ENCODE measurements around the gene VPS35L.

Gene VPS35L

GRCh38 chr16:19555938-19556771, 652 bp downstream of the VPS35L start:
- peak overlapping the region; percentile 96 for H3K4me3 ChIP-seq (ENCODE audit: low read length)
- TF ChIP-seq, protein P1, sequence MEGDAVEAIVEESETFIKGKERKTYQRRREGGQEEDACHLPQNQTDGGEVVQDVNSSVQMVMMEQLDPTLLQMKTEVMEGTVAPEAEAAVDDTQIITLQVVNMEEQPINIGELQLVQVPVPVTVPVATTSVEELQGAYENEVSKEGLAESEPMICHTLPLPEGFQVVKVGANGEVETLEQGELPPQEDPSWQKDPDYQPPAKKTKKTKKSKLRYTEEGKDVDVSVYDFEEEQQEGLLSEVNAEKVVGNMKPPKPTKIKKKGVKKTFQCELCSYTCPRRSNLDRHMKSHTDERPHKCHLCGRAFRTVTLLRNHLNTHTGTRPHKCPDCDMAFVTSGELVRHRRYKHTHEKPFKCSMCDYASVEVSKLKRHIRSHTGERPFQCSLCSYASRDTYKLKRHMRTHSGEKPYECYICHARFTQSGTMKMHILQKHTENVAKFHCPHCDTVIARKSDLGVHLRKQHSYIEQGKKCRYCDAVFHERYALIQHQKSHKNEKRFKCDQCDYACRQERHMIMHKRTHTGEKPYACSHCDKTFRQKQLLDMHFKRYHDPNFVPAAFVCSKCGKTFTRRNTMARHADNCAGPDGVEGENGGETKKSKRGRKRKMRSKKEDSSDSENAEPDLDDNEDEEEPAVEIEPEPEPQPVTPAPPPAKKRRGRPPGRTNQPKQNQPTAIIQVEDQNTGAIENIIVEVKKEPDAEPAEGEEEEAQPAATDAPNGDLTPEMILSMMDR (conservative IDR thresholded peaks at IDR 0.05; ENCODE audit: low read depth, low read length): no peak
- no peak for DNase-seq (ENCODE audit: low read depth)

GRCh38 chr16:19559242-19559910, 3.9 kb downstream of the VPS35L start:
- DNase-seq (ENCODE audit: low read depth): no peak
- TF ChIP-seq, protein P1 (conservative IDR thresholded peaks at IDR 0.05; ENCODE audit: low read depth, low read length): peak; percentile 58
- no peak overlapping the region for H3K4me3 ChIP-seq (ENCODE audit: low read length)

DNA sequence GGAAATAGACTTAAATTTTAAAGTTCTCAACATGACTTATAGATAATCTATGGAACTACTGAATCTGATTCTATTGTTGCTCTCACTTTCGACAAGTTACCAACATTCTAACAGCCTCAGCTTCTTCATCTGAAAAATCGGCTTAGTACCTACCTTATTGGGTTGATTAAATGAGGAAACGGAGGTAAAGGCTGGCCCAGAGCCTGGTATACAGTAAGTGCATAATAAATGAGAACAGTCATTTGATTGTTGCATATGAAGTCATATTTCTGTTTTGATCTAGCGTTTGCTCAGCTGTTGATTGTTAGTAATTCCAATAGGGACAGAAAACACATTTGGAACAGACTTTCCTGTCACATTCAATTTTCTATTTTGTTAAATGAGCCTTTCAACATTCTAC, 4.6 kb downstream of the VPS35L start:
- TF ChIP-seq, protein P1 (conservative IDR thresholded peaks at IDR 0.05; ENCODE audit: low read depth, low read length): no peak
- DNase-seq (ENCODE audit: low read depth): no peak
- no peak overlapping the region for H3K4me3 ChIP-seq (ENCODE audit: low read length)

DNA sequence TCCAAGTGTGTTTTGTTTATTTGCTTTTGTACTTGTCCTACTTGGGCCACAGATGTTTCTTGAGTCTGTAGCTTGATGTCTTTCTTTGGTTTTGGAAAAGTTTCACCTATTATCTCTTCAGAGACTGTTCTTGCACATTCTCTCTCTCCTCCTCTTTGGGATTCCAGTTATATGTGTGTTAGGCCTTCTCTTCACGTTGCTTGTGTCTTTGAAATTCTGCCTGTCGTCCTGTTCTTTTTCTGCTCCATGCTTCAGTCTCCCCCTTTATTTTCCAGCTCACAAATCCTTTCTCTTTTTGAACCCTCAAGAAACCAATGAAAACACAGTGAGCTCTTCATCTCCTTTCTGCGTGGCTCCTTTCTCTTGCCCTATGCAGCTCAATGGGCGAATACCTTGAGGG, 7.9 kb downstream of the VPS35L start:
- TF ChIP-seq, protein P1 (conservative IDR thresholded peaks at IDR 0.05; ENCODE audit: low read depth, low read length): no peak
- no peak for DNase-seq (ENCODE audit: low read depth)
- no peak overlapping the region for H3K4me3 ChIP-seq (ENCODE audit: low read length)

DNA sequence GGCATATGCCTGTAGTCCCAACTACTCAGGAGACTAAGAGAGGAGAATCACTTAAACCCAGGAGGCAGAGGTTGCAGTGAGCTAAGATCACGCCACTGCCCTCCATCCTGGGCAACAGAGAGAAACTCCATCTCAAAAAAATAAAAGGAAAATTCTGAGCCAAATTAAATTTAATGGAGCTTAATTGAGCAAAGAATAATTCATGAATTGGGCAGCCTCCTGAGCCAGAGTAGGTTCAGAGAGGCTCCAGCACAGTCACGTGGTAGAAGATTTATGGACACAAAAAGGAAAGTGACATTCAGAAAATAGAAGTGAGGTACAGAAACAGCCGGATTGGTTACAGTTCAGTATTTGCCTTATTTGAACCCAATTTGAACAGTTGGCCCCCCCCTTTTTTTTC, 10.9 kb downstream of the VPS35L start:
- no peak for DNase-seq (ENCODE audit: low read depth)
- no peak overlapping the region for H3K4me3 ChIP-seq (ENCODE audit: low read length)
- TF ChIP-seq, protein P1 (conservative IDR thresholded peaks at IDR 0.05; ENCODE audit: low read depth, low read length): no peak

- H3K4me3 ChIP-seq (ENCODE audit: low read length): no peak overlapping the region
- TF ChIP-seq, protein P1 (conservative IDR thresholded peaks at IDR 0.05; ENCODE audit: low read depth, low read length): no peak
- DNase-seq (ENCODE audit: low read depth): no peak
These were observed 12.1 kb downstream of the VPS35L start for GRCh38 chr16:19567560-19567959.

- no peak for DNase-seq (ENCODE audit: low read depth)
- TF ChIP-seq, protein P1 (conservative IDR thresholded peaks at IDR 0.05; ENCODE audit: low read depth, low read length): no peak
- no peak overlapping the region for H3K4me3 ChIP-seq (ENCODE audit: low read length)
These were observed 18.5 kb downstream of the VPS35L start for GRCh38 chr16:19573997-19574396.
